Limb (tissue), 2 donors: ENCODE data around the gene AFDN.
A peak's percentile ranks its signal among the peaks of the same experiment; 100 is the strongest.

Source experiments
- DNase-seq, 2 donors: peaks; one replicate each; pipeline ENCODE4 v3.0.0-alpha.2; 2016; ENCODE audit errors: extremely low spot score in 2 of 2

Gene AFDN

DNA sequence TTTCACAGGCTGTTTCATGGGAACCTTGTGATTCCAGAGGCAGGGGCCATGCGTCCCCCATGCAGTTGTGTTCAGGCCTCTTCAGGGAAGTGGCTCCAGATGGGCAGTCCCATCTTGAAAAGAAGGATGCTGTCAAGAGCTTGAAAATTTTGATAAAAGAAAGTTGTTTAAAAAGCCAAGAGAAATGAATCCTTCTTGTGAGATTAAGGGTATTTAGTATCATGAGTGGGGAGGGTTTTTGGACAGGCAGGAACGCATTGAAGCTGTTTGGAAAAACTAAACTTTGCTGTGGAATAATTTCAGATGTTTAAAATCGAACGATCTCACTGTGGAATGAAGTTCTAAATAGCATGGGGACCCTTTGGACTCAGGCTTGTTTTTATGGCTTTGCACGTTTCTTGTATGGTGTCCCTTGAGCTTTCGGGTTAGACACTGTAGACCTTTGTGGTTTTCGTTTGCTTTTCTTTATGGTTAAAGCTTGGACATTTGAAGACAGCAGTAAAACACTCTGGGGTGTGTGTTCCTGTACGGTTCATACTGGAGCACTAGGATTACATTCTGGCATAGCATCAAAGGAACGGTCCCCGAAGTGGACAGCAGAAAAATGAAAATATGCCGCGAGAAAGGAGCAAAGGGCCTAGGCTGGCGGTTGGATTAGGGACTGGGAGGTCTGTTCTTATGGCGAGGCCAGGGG, 188.9 kb downstream of the AFDN start:
- peak; percentile 24 to 41 for DNase-seq

DNA sequence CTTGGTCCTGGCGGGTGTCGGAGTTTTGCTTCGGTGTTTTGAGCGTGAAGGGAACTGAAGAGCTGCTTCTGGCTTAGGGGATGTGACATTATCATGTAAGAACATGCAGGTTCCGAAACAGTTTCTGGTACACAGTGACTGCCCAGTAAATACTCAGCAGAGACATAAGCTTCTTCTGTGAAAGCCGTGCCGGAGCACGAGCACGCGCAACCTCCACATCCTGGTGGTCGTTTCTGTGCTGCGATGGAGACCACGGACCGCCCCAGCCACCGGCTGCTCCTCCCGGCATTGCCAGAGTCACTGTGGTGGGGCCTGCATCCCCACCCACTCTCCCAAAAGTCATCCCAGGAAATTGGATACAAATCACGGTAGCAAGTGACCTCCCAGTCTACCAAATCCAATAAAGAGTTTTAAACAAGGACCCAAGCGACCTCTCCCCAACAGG, 189.5 kb downstream of the AFDN start:
- DNase-seq = peak in 1 of 2 donors; percentile 26

DNA sequence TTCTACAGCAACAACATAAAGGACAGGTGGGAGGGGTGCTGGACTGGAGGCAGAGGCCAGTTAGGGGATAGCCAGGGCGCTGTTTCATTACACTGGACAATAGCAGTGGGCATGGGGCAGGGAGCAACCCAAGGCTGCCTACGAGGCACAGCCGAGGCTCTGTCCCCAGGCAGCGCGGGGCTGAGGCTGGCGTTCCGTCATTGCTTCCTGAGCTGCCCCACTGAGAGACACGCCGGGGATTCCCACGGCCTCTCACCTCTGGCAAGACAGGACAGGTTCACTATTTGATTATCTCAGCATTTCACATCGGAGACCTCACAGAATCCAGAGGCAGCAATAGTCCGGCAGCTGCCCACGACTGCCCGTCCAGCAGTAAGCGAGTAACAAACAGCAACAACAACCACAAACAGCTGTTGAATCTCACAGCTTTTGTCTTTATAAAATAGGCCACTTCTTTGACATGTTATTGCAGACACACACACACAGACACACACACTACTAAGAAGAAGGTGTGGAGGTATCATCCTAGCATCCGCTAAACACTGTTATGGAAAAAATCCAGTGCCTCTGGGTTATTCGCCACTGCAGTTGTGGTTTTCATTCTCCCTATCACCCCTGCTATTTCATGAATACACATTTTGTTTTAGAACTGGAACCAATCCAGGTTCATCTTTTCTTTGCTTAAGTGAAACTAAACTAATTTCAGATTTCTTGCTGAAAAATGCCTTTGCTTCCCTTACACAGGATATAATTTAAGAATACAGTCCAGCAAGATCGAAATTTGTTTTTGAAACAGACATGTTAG, 190.2 kb downstream of the AFDN start:
- peak in 1 of 2 donors; percentile 4 for DNase-seq

DNA sequence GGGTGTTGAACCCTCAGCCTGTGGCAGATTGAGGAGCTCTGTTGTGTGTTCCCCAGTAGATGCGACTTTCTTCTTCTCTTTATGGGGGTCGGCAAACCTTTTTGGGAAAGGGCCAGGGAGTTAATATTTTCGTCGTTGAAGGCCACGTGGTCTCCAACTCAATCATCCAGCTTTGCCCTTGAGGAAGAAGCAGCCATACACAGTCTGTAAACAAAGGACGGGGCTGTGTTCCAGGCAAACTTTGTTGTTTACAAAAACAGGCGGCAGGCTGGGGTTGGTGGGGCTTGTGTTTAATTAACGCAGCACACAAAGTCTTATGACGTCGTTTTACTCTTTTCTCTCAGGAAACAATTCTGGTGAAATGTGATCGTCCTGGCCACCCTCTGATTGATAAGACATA, 190.9 kb downstream of the AFDN start:
- DNase-seq = no peak

DNA sequence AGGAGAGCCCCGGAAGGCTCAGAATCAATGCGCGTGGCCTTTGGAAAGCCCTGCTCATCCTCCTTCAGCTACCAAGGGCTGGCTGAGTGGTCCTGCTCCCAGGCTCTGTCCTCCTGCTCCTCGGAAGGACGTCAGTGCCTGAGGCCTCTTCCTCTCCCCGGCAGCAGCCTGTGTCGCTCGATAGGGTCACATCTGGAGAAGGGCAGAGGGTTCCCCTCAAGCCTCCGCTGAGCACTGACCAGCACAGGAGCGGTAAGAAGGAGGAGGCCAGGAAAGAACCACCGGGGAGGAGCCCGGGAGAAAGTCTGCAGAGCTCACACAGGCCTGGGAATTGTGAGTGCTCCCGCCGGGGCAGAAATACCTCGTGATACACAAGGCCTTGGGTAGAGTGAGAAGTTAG, 192.0 kb downstream of the AFDN start:
- DNase-seq = no peak

DNA sequence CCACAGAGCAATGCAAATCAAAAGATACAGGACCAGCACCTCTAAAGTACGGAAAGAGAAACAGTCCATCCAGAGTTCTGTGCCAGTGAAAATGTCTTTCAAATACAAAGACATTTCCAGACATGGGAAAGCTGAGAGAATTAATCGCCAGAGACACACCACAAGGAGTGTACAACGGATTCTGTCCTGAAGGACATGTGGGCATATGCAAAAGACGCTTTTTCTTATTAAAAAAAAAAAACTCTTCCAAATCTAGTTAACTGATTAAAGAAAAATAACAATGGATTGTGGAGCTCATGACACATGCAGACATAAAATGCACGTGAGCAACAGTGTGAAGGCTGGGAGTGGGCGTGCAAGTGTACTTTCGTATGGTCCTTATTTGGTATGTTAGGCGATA, 193.5 kb downstream of the AFDN start:
- no peak for DNase-seq

DNA sequence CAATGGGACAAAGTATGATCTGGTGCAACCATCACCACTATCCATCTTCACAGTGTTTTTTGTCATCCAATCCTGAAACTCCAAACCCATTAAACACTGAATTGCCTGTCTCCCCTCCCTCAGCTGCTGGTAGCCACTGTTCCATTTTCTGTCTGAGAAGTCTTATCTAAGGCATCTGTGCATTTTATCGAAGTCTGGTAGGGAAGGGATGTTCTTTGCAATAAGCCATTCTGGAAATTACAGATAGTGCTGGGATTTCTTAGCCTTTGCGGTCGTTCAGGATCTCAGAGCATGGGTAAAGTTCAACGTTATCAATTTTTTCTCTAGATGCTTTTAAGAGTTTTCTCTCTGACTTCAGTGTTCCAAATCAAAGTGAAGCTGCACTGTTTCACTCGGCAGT, 194.9 kb downstream of the AFDN start:
- DNase-seq = no peak
